CD4-positive, alpha-beta T cell (primary cell): ENCODE measurements around the gene FUBP3. TPM values are rescaled to one million over a fixed set of nuclear protein-coding genes. Genes with fewer than 3 reads are reported as not detected.

Source experiments
- ATAC-seq: fragments of 200-7000 bp; cut with Tn5 transposase; one replicate; pipeline ENCODE4 v1.10.0; 2022; ENCODE audit warnings: mild to moderate bottlenecking; ENCODE audit not compliant: poor library complexity
- CTCF ChIA-PET: fragments of 350-600 bp; sonication (Branson Sonifier 250); formaldehyde crosslinking; loops from one replicate; lab custom pipeline; 2021; ENCODE audit warnings: antibody characterized with exemption, inconsistent platforms; lab: Charles Lee
- POLR2A ChIA-PET: fragments of 350-600 bp; sonication (Branson Sonifier 250); formaldehyde crosslinking; loops from one replicate; lab custom pipeline; 2021; ENCODE audit warnings: antibody characterized with exemption, inconsistent platforms; lab: Charles Lee
- DNase-seq, 14 experiments: peaks; one replicate each; pipeline ENCODE4 v3.0.0-alpha.2; 2013 to 2020; ENCODE audit warnings: mixed read lengths in 2 of 14
- H3K27ac ChIP-seq, 2 donors: one replicate each; pipeline versions ENCODE4 v1.5.1 to v1.7.0; 2013; ENCODE audit warnings: low read length in 2 of 2, low read depth in 1 of 2, mild to moderate bottlenecking in 1 of 2
- H3K27me3 ChIP-seq, 2 experiments: 1 replicate in 1 of 2; 2 replicates in 1 of 2; pipeline versions ENCODE4 v1.6.1 to v1.7.0; 2013; ENCODE audit warnings: low read length in 2 of 2, control low read depth in 1 of 2, mild to moderate bottlenecking in 1 of 2, moderate library complexity in 1 of 2; ENCODE audit not compliant: insufficient read depth in 2 of 2, control insufficient read depth in 1 of 2
- H3K36me3 ChIP-seq: one replicate; pipeline ENCODE4 v1.6.1; 2013; ENCODE audit warnings: low read length, control low read depth; ENCODE audit not compliant: insufficient read depth
- H3K4me1 ChIP-seq: one replicate; pipeline ENCODE4 v1.6.1; 2013; ENCODE audit warnings: low read length, control low read depth; ENCODE audit not compliant: insufficient read depth
- H3K4me3 ChIP-seq: one replicate; pipeline ENCODE4 v1.5.1; 2013; ENCODE audit warnings: mild to moderate bottlenecking, low read length, moderate library complexity
- H3K9me3 ChIP-seq, 2 experiments: 1 replicate in 1 of 2; 2 replicates in 1 of 2; pipeline versions ENCODE4 v1.6.1 to v1.7.0; 2013; ENCODE audit warnings: low read length in 2 of 2, mild to moderate bottlenecking in 2 of 2, control low read depth in 1 of 2, moderate library complexity in 1 of 2; ENCODE audit not compliant: control insufficient read depth in 1 of 2, insufficient read depth in 1 of 2
- H3K27ac Mint-ChIP-seq: one replicate; pipeline ENCODE4 v1.8.0; 2020; ENCODE audit warnings: mixed read lengths
- H3K27me3 Mint-ChIP-seq: one replicate; pipeline ENCODE4 v1.8.0; 2021; ENCODE audit warnings: mixed read lengths
- H3K36me3 Mint-ChIP-seq: one replicate; pipeline ENCODE4 v1.8.0; 2021; ENCODE audit warnings: low read depth, mixed read lengths
- H3K4me1 Mint-ChIP-seq: one replicate; pipeline ENCODE4 v1.8.0; 2021; ENCODE audit warnings: low read depth, mixed read lengths
- H3K4me3 Mint-ChIP-seq: one replicate; pipeline ENCODE4 v1.8.0; 2020; ENCODE audit warnings: mild to moderate bottlenecking, mixed read lengths
- H3K9me3 Mint-ChIP-seq: one replicate; pipeline ENCODE4 v1.8.0; 2020; ENCODE audit warnings: mixed read lengths
- CTCF ChIP-seq: fragments of 200-600 bp; IDR thresholded peaks from one replicate; pipeline ENCODE4 v1.8.0; 2022; ENCODE audit warnings: antibody characterized with exemption, mild to moderate bottlenecking
- intact Hi-C, 2 experiments: fragments of 100-400 bp; cut with DNase I in 1 of 2; cut with micrococcal nuclease in 1 of 2; formaldehyde crosslinking; loops; one replicate each; pipeline versions ENCODE4 v1.15.1 to v1.9.0; 2023 to 2025; cut with DNase I, micrococcal nuclease
- total RNA-seq, 174 experiments: library from RNA in 2 of 174; stranded (reverse) in 2 of 174; gene quantifications; one replicate each; pipeline ENCODE4 v1.2.3 and lab custom pipeline; 2021 to 2026

The FUBP3 gene
- total RNA-seq, 2 experiments from 2014 or later = 21.2 to 30.2 TPM

GRCh38 chr9:130555061-130555460 lies 24.3 kb upstream of the FUBP3 start:
- Mint-ChIP-seq H3K27me3 (peaks cover 5% of the 10 kb centered on the region), H3K9me3 (no peaks in the 10 kb centered on the region), H3K36me3 (no peaks in the 10 kb centered on the region), H3K27ac (no peak overlapping the region), H3K4me3 (no peak overlapping the region), H3K4me1 (no peaks in the 10 kb centered on the region)
- ATAC-seq = no peak
- no peak for TF ChIP-seq CTCF
- no peaks in the 10 kb centered on the region for H3K36me3 ChIP-seq
- H3K4me1 ChIP-seq = no peaks in the 10 kb centered on the region
- H3K4me3 ChIP-seq = no peak overlapping the region
- CTCF ChIA-PET = no interaction called here
- no peak overlapping the region for H3K27ac ChIP-seq
- peaks cover 0 to 25% of the 10 kb centered on the region in 2 experiments for H3K9me3 ChIP-seq
- POLR2A ChIA-PET = no interaction called here
- no peak for DNase-seq
- intact Hi-C loops = no loop called here
- peaks cover 5% of the 10 kb centered on the region in 2 experiments for H3K27me3 ChIP-seq

GRCh38 chr9:130555968-130556367 lies 23.4 kb upstream of the FUBP3 start:
- no peaks in the 10 kb centered on the region for H3K4me1 ChIP-seq
- POLR2A ChIA-PET = no interaction called here
- H3K36me3 ChIP-seq = no peaks in the 10 kb centered on the region
- H3K27ac ChIP-seq = no peak overlapping the region
- no peak overlapping the region for H3K4me3 Mint-ChIP-seq
- H3K9me3 Mint-ChIP-seq = no peaks in the 10 kb centered on the region
- intact Hi-C loops = no loop called here
- H3K27me3 ChIP-seq = peaks cover 5% of the 10 kb centered on the region in 2 experiments
- no peaks in the 10 kb centered on the region for H3K36me3 Mint-ChIP-seq
- H3K27me3 Mint-ChIP-seq = peaks cover 5% of the 10 kb centered on the region
- no peaks in the 10 kb centered on the region for H3K4me1 Mint-ChIP-seq
- no peak overlapping the region for H3K4me3 ChIP-seq
- ATAC-seq (no peak), DNase-seq (no peak)
- CTCF ChIA-PET = no interaction called here
- H3K9me3 ChIP-seq = peaks cover 0 to 16% of the 10 kb centered on the region in 2 experiments
- TF ChIP-seq CTCF = no peak
- H3K27ac Mint-ChIP-seq = no peak overlapping the region

- TF ChIP-seq CTCF = no peak
- intact Hi-C loops = no loop called here
- no peak overlapping the region for H3K4me3 Mint-ChIP-seq
- peaks cover 0 to 11% of the 10 kb centered on the region in 2 experiments for H3K9me3 ChIP-seq
- H3K27ac ChIP-seq = no peak overlapping the region
- H3K4me1 ChIP-seq = no peaks in the 10 kb centered on the region
- H3K4me1 Mint-ChIP-seq = no peaks in the 10 kb centered on the region
- ChIA-PET POLR2A (no interaction called here), CTCF (no interaction called here)
- DNase-seq (no peak), ATAC-seq (no peak)
- no peak overlapping the region for H3K4me3 ChIP-seq
- peaks cover 5% of the 10 kb centered on the region for H3K27me3 Mint-ChIP-seq
- no peaks in the 10 kb centered on the region for H3K36me3 Mint-ChIP-seq
- H3K27ac Mint-ChIP-seq = no peak overlapping the region
- H3K27me3 ChIP-seq = peaks cover 5% of the 10 kb centered on the region in 2 experiments
- H3K36me3 ChIP-seq = no peaks in the 10 kb centered on the region
- H3K9me3 Mint-ChIP-seq = no peaks in the 10 kb centered on the region
These were observed 22.8 kb upstream of the FUBP3 start for GRCh38 chr9:130556396-130557076.
